GM04503 (cell line): ENCODE results near the gene TMEM40.
"Not testable (repeated sequence)": the region's sequence is repeated elsewhere in the genome, so short reads cannot be mapped to it uniquely, and the experiment has no call there.

Experiments used
- DNase-seq: peaks from one replicate; pipeline ENCODE4 v3.0.0-alpha.2; 2012; ENCODE audit warnings: low read depth

The TMEM40 gene

GRCh38 chr3:12750658-12751071, 8.4 kb downstream of the TMEM40 start:
- DNase-seq = peak; percentile 90

DNA sequence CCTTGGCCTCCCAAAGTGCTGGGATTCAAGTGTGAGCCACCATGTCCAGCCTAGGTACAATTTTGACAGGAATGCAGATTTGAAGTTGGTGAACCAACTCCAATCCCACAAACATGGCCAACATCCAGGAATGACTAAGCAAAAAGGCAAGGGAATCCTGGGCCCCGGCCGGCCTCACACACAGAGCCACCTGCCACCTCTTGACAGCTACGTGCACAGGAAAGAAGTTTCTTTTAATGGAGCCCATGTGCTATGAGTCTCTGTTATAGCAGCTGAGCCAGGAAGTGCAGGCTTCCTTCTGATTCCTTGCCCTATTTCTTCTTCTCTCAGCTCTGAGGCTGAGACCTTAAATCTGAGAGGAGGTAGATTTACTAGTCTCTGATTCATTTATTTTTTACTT, 8.8 kb downstream of the TMEM40 start:
- peak; percentile 52 for DNase-seq

- no peak for DNase-seq
Observed at GRCh38 chr3:12748477-12748876, 10.6 kb downstream of the TMEM40 start.

DNA sequence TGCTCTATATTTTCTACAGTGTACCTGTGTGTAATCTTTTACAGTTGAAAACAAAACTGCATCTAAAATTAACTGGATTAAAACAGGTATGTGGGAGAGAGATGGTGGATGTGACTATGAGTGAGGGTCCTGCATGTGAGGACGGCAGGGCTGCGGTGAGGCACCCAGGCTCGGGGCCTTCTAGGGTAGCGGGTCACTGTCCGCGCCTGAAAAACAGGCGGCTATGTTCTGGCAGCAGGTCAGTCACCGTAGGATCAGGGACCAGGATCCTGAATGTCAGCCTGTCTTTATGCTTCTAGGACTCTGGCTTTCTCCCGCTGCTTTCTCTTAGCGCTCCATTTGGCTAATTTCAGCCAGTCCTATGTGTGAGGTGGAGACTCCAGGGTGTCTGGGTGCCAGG, 12.6 kb downstream of the TMEM40 start:
- DNase-seq = no peak

GRCh38 chr3:12744326-12744725, 14.7 kb downstream of the TMEM40 start:
- DNase-seq = no peak

DNA sequence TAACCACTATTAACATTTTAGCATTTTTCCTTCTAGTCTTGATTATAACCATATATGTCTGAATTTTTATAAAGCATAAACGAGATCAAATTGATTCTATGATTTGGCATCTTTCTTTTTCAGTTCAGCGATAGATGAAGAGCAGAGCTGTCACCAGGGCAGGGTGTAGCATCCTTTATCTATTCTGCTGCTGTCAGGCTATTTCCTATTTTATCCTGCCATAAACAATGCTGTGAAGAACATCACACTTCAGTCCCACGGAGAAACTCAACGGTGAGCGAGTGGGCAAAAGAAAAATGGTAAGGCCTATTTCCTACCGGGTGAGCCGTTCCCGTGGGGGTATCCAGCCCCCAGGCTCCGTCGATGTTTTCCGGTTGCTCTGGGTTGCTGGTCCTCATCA, 15.5 kb downstream of the TMEM40 start:
- no peak for DNase-seq

DNA sequence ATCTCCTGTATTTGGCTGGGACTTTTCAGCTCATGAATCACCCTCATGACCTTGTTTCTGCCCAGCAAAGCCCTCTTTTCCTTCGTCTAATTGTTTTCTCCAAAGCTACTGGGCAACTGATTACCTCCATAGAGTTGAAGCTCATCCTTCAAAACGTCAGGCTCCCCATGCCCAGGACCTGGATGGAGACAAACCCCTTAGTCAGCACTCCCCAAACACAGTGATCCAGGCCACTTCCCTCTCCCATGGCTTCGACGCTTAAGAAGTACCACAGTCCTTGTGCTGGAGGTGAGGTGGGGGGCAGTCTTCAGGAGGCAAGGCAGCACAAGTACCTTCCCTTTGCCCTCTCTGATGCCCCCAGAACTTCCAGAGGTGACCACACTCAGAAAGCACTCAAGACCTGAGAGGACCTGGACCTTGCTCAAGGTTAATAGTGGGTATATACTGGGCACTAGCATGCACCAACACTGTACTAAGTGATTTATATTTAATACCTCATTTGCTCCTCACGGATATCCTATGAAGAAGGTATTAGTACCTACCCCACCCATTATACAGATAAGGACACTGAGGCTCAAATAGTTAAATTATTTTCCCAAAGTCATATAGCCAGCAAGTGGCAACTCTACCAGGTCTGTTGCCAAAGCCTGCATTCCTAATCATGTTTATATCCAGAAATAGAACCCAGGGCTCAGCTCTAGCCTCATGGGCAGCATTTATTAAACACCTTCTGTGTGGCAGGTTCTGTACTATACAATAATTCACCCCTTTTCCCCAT, 16.5 kb downstream of the TMEM40 start:
- DNase-seq = no peak

DNA sequence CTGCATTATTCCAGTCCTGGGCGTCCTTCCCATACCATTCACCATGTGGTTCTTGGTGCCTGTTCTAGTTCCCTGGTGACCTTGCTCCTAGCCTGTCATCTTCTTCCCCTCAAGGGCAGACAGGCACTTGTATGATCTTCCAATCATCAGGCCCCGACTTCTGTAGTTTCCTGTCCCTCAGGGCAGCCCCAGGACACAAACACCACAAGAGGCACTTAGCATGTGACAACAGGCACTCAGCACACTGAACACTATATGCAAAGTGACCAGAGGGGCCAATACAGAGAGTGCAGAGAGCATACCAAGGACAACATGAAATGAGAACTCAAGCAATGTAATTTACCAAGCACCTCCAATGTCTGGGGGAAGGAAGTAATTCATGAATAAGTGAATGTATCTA, 17.9 kb downstream of the TMEM40 start:
- DNase-seq = no peak

DNA sequence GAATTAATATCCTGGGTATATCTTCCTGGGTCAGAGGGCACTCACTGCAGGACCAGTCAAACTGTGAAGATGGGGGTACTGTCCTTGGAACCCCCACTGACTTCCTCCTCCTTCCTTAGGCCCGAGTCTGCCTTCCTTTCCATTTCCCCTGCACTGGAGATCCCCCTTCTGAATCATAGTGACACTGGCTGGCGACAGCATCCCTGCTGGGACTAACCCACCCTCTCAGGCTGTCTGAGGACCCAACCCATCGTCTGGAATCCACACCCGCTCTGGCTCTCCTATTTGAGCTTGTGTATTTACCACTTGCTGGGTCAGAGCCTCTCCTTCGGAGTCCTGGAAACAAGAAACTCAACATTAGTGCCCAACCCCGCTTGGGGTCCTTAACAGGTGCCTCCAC, 21.2 kb downstream of the TMEM40 start:
- DNase-seq = no peak

- no peak for DNase-seq
Observed at GRCh38 chr3:12737319-12737718, 21.7 kb downstream of the TMEM40 start.

DNA sequence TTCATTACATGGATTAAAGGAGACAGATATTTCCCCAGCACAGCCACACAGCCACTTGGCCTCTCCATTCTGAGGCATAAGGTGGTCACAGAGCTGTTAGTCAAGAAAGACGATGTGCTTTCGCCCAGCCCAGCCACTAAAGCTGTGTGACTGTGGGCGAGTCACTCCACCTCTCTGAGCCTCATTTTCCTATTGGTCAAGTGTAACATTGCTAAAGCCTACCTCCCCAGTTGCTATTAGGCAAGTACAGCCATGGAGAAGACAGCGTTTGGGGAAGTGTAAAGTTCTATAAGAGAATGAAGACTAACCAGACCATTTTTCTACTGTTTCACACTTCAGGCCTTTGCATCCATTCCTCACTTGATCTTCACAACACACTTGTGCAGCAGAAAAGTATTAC, 24.1 kb downstream of the TMEM40 start:
- no peak for DNase-seq

GRCh38 chr3:12733566-12733965, 25.5 kb downstream of the TMEM40 start:
- DNase-seq = no peak

- DNase-seq = no peak
Observed at GRCh38 chr3:12730506-12731242, 28.4 kb downstream of the TMEM40 start.

- DNase-seq = no peak
Observed at GRCh38 chr3:12729051-12729651, 29.9 kb downstream of the TMEM40 start.

- no peak for DNase-seq
Observed at GRCh38 chr3:12727937-12728336, 31.1 kb downstream of the TMEM40 start.

DNA sequence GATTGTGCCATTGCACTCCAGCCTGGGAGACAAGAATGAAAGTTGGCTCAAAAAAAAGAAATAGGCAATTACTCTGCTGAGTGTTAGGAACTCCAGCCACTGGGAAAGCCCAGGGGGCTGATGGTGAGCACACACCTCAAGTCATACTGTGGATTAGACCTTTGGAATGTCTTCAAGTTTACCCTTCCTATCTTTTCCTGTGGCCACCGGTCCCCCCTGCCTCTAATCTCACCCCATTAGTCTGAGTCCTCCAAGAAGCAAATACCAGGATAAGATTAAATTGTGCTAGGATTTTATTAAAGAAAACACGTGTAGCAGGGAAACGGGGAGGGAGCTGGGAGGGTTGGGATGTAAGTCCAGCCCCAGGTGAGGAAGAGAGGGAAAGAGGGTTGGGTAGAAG, 31.6 kb downstream of the TMEM40 start:
- no peak for DNase-seq

GRCh38 chr3:12725436-12725835, 33.6 kb downstream of the TMEM40 start:
- DNase-seq = no peak

DNA sequence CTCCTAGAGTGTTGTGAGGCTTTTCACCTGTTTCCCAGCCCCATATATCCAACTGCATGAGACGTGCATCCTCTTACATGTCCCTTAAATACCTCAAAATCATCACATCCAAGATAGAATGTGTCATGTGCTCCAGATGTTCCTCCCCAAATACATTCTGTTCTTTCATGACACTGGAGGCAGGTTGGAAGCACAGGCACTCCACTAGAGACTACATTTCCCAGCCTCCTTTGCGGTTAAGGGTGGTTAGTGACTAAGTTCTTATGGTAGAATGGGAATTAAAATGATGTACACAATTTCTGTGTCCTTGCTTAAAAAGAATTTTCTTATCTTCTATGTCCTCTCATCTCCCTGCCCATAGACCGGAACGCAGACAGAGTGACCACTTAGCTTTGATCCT, 34.3 kb downstream of the TMEM40 start:
- DNase-seq = no peak

DNA sequence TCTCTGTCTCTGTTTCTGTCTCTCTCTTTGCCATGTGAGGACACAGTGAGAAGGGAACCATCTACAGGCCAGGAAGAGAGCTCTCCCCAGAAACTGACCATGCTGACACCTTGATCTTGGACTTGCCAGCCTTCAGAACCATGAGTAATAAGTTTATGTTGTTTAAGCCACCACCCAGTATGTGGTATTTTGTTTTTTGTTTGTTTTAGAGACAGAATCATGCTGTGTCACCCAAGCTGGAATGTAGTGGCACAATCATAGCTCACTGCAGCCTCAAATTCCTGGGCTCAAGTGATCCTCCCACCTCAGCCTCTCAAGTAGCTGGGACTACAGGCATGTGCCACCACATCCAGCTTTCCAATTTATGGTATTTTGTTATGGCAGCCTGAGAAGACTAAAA, 35.7 kb downstream of the TMEM40 start:
- not testable (repeated sequence) for DNase-seq

DNA sequence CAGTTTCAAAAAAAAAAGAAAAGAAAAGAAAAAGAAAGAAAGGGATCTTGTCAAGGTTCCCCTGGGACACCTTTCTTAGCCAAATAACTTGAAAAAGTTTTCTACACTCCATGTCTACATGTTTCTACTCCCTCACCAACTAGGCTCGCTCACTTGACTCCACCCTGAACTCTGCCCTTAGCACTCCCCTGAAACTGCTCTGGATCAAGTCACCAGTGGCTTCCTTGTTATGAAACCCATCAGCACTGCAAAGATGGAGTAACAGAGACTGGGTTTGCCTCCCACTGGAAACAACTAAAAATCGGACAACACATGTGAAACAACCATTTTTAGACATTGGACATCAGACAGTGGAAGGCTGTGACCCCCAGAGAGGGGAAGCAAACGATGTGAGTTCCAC, 36.8 kb downstream of the TMEM40 start:
- no peak for DNase-seq

DNA sequence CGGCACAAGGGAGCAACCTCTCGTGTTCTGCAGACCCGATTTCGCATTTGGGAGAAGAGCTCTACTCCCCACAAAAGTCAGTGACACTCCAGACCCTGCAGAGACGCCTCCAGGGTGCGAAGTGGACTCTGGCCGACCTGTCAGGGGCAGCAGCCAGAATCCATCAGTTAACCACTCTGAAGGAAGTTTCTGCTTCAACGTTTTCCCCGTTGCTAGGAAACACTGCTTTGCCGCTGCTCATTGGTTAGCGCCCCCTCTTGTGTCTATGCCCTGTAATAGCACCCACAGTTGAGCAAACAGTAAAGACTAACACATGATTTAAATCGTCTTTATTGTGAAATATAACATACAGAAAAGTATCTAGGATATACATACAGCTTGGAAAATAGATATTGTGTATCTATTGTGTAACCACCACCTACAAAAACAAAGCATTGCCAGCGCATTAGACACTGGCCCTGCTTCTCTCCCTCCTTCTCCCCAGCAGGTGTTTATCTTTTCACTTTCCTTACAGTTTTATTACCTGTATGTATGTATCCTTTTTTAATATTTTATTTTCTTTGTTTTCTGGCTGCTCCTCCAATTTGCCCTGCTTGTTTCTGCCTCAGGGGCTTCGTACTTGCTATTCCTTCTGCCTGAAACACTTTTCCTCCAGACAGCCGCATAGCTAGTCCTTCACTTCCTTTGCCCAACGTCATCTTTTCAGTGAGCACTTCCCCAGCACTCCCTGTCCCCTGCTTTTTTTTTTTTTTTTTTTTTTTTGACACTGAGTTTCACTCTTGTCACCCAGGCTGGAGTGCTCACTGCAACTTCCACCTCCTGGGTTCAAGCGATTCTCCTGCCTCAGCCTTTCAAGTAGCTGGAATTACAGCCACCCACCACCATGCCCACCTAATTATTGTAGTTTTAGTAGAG, 38.8 kb downstream of the TMEM40 start:
- peak; percentile 38 for DNase-seq

DNA sequence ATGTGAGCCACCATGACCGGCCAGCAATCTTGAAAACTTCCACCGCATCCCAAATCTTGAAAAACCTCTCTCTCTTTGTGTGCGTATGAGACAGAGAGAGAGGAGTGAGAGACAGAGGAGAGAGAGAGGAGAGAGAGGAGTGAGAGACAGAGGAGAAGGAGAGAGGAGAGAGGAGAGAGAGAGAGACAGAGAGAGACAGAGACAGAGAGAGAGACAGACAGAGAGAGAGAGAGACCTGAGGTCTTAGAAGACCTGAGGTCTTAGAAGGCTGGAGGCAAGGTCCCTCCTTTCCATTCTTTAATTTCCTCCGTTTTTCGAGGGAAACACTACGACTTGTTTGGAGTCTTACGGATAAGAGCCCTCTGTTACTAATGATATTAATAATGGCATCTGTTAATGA, 39.5 kb downstream of the TMEM40 start:
- DNase-seq = no peak
